ENCODE results near the gene NUTM2D.
"Not testable (repeated sequence)": the region's sequence is repeated elsewhere in the genome, so short reads cannot be mapped to it uniquely, and the experiment has no call there.

Gene NUTM2D

GRCh38 chr10:87357444-87357843, at the start of gene NUTM2D:
NUTM2D (plus strand) TSS chr10:87357744; CDS start chr10:87358266, 522 bp downstream.
- H3K4me3 ChIP-seq (ENCODE audit: low read depth, low read length); DNase-seq (ENCODE audit: low read depth): not testable (repeated sequence)

GRCh38 chr10:87308702-87309101, 48.8 kb upstream of the NUTM2D start:
- DNase-seq (ENCODE audit: low read depth); H3K4me3 ChIP-seq (ENCODE audit: low read depth, low read length): not testable (repeated sequence)

GRCh38 chr10:87309657-87310056, 47.9 kb upstream of the NUTM2D start:
- not testable (repeated sequence) for H3K4me3 ChIP-seq (ENCODE audit: low read depth, low read length); DNase-seq (ENCODE audit: low read depth)

- H3K4me3 ChIP-seq (ENCODE audit: low read depth, low read length); DNase-seq (ENCODE audit: low read depth): not testable (repeated sequence)
These were observed 46.0 kb upstream of the NUTM2D start for GRCh38 chr10:87311521-87311920.

- H3K4me3 ChIP-seq (ENCODE audit: low read depth, low read length); DNase-seq (ENCODE audit: low read depth): not testable (repeated sequence)
These were observed 43.7 kb upstream of the NUTM2D start for GRCh38 chr10:87313649-87314359.

GRCh38 chr10:87314360-87314973, 43.1 kb upstream of the NUTM2D start:
- H3K4me3 ChIP-seq (ENCODE audit: low read depth, low read length); DNase-seq (ENCODE audit: low read depth): not testable (repeated sequence)

GRCh38 chr10:87321505-87321904, 36.0 kb upstream of the NUTM2D start:
- not testable (repeated sequence) for H3K4me3 ChIP-seq (ENCODE audit: low read depth, low read length)

GRCh38 chr10:87324559-87324958, 33.0 kb upstream of the NUTM2D start:
- DNase-seq (ENCODE audit: low read depth); H3K4me3 ChIP-seq (ENCODE audit: low read depth, low read length): not testable (repeated sequence)

More at GRCh38 chr10:87321505-87321904, 36.0 kb upstream of the NUTM2D start:
- DNase-seq (ENCODE audit: low read depth): not testable (repeated sequence)

- not testable (repeated sequence) for DNase-seq (ENCODE audit: low read depth); H3K4me3 ChIP-seq (ENCODE audit: low read depth, low read length)
These were observed 29.6 kb upstream of the NUTM2D start for GRCh38 chr10:87327958-87328357.

GRCh38 chr10:87329131-87329530, 28.4 kb upstream of the NUTM2D start:
- H3K4me3 ChIP-seq (ENCODE audit: low read depth, low read length); DNase-seq (ENCODE audit: low read depth): not testable (repeated sequence)

GRCh38 chr10:87332687-87333086, 24.9 kb upstream of the NUTM2D start:
- DNase-seq (ENCODE audit: low read depth); H3K4me3 ChIP-seq (ENCODE audit: low read depth, low read length): not testable (repeated sequence)

- H3K4me3 ChIP-seq (ENCODE audit: low read depth, low read length): not testable (repeated sequence)
These were observed 17.1 kb upstream of the NUTM2D start for GRCh38 chr10:87340411-87340810.

GRCh38 chr10:87341546-87342142, 15.9 kb upstream of the NUTM2D start:
- H3K4me3 ChIP-seq (ENCODE audit: low read depth, low read length): peak overlapping the region; percentile 49
- not testable (repeated sequence) for DNase-seq (ENCODE audit: low read depth)

More at GRCh38 chr10:87340411-87340810, 17.1 kb upstream of the NUTM2D start:
- not testable (repeated sequence) for DNase-seq (ENCODE audit: low read depth)

GRCh38 chr10:87342249-87342710, 15.3 kb upstream of the NUTM2D start:
- peak overlapping the region; percentile 49 for H3K4me3 ChIP-seq (ENCODE audit: low read depth, low read length)
- peak; percentile 52 for DNase-seq (ENCODE audit: low read depth)
